ENCODE results near the gene LRRIQ1. TPM values are rescaled to one million over a fixed set of nuclear protein-coding genes. Genes with fewer than 3 reads are reported as not detected.

Gene LRRIQ1
- total and polyA plus RNA-seq, 2 of the 8 experiments (the other 6 are each of a cell fraction or from before 2014, with no cell fraction given) = 0.24 to 0.76 TPM

- Histone ChIP-seq H2BK20ac (ENCODE audit: low read length) (no peak overlapping the region), H3K9ac (replicated peaks in 1 of 4; ENCODE audit: extremely low read depth in 1 of 4, low read depth in 3 of 4, low read length in 3 of 4) (no peak overlapping the region), H2BK15ac (ENCODE audit: low read length) (no peak overlapping the region), H3K14ac (ENCODE audit: insufficient read length) (no peak overlapping the region), H3K79me1 (ENCODE audit: low read depth, low read length) (no peaks in the 10 kb centered on the region), H2BK5ac (ENCODE audit: low read depth, low read length) (no peak overlapping the region), H3K4me1 (replicated peaks in 1 of 4; ENCODE audit: control insufficient read depth in 3 of 4, insufficient read depth in 4 of 4, low read length in 3 of 4) (peaks cover 0 to 9% (median 1%) of the 10 kb centered on the region in 4 experiments; a peak in 5 of 7 replicates), H2AFZ (ENCODE audit: low read length) (peak overlapping the region; percentile 49; the same call in 1 of the 2 replicates), H3K36me3 (ENCODE audit: control insufficient read depth in 2 of 4, insufficient read depth in 4 of 4, low read length in 3 of 4) (no peaks in the 10 kb centered on the region), H2AK5ac (ENCODE audit: low read depth, low read length) (no peak overlapping the region), H4K8ac (ENCODE audit: extremely low read depth, insufficient read depth, low read length) (no peak overlapping the region), H2BK120ac (replicated peaks; ENCODE audit: low read depth, low read length) (no peak overlapping the region), H2BK12ac (ENCODE audit: low read depth, low read length) (no peak overlapping the region), H4K20me1 (replicated peaks in 1 of 2; ENCODE audit: control insufficient read depth in 1 of 2, insufficient read depth in 2 of 2, low read length in 2 of 2) (no peaks in the 10 kb centered on the region), H3K27me3 (replicated peaks in 1 of 4; ENCODE audit: control insufficient read depth in 3 of 4, extremely low read depth in 1 of 4, insufficient read depth in 3 of 4, low read length in 3 of 4) (peaks cover 7 to 12% (median 11%) of the 10 kb centered on the region in 4 experiments; a peak in 6 of 7 replicates), H3K56ac (replicated peaks; ENCODE audit: insufficient read length, low read depth, low read length) (no peak overlapping the region), H3K9me3 (ENCODE audit: insufficient read depth in 2 of 2, low read depth in 1 of 2, low read length in 1 of 2) (no peaks in the 10 kb centered on the region), H3K18ac (ENCODE audit: extremely low read depth, low read length) (no peak overlapping the region), H4K5ac (ENCODE audit: insufficient read length, low read depth, low read length) (no peak overlapping the region), H3K4me3 (ENCODE audit: extremely low read depth in 1 of 4, insufficient read depth in 2 of 4, low read depth in 3 of 4, low read length in 4 of 4) (no peak overlapping the region), H3K4ac (replicated peaks; ENCODE audit: insufficient read length, low read depth, low read length) (no peak overlapping the region), H3K23me2 (ENCODE audit: low read depth, low read length) (peaks cover 15% of the 10 kb centered on the region), H3K4me2 (ENCODE audit: insufficient read depth in 1 of 2, low read depth in 2 of 2, low read length in 2 of 2) (no peak overlapping the region), H3K79me2 (ENCODE audit: control insufficient read depth in 1 of 2, insufficient read depth in 2 of 2, low read length in 2 of 2) (no peaks in the 10 kb centered on the region), H3K23ac (ENCODE audit: insufficient read length) (no peak overlapping the region), H4K91ac (replicated peaks; ENCODE audit: insufficient read length, low read length) (no peak overlapping the region), H3K27ac (ENCODE audit: low read depth, low read length) (no peak overlapping the region)
- POLR2A ChIA-PET (ENCODE audit: partially characterized antibody) = interaction anchor here (1.3 kb wide), 1 partner anchor 10 kb away, joined by 3 read pairs; no protein-coding TSS in a partner anchor
- FAIRE-seq (no peak), DNase-seq (ENCODE audit: low read depth in 1 of 2, low spot score in 2 of 2) (peak in 1 of 2 experiments; percentile 43)
- CTCF ChIA-PET (ENCODE audit: partially characterized antibody) = interaction anchor here (0.7 to 1.0 kb wide), 2 partner anchors 9 to 26 kb away, joined by 3 to 4 read pairs; no protein-coding TSS in a partner anchor
- TF ChIP-seq MAX (IDR thresholded peaks at IDR 0.05) = no peak
- no peak for TF ChIP-seq BACH1 (IDR thresholded peaks at IDR 0.05; ENCODE audit: low read length)
- no peak for TF ChIP-seq YY1 (IDR thresholded peaks at IDR 0.05; ENCODE audit: low read depth, low read length)
- TF ChIP-seq CREB1 (IDR thresholded peaks at IDR 0.05) = no peak
- TF ChIP-seq ASH2L (IDR thresholded peaks at IDR 0.05; ENCODE audit: low read length) = no peak
- TF ChIP-seq EZH2 (IDR thresholded peaks at IDR 0.05; ENCODE audit: low read depth, low read length, severe bottlenecking) = no peak
- 68% methylated on average over 6 of the region's 6 CpGs; no CpG with 5 or more reads in 1 of the 2 experiments for WGBS, 2 experiments (ENCODE audit: extremely low coverage in 1 of 2, insufficient coverage in 1 of 2, insufficient read length in 1 of 2, insufficient replicate concordance in 2 of 2, low coverage in 1 of 2, low lambda C conversion rate in 2 of 2, missing lambda C conversion rate in 1 of 2)
Observed at GRCh38 chr12:85283560-85283959, 247.4 kb downstream of the LRRIQ1 start.

Measured in H1 (cell line).